ENCODE measurements around the gene GREB1.

DNA sequence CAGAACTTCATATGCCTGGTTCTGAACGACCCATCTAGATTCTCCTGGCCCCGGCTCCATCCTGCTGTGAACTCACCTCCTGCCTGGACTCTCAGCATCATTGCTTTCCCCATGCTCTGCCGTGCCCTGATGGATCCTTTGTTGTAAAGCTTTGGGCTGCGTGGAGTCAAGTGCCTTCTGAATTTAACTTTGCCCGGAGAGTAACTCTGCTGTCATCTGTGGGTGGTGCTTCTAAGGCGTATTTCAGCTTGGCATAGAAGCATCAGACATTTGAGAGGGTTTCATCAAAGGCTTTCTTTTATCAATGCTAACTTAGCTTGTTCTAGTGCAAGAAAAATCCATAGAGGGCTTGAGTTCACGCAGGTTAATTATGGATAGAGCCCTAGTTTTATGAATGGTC, 8.1 kb upstream of the GREB1 start:
- no peak for TF ChIP-seq EP300 (IDR thresholded peaks at IDR 0.05)
- no peak for TF ChIP-seq CTCF (IDR thresholded peaks at IDR 0.05)
- no peak for TF ChIP-seq POLR2A (IDR thresholded peaks at IDR 0.05)

Measured in ovary (tissue), 3 donors.